HTERT RPE-1 (cell line): ENCODE measurements around the gene RASL10B.

Experiments
- in situ Hi-C: fragments of 300-500 bp; cut with MboI; formaldehyde crosslinking; loops from 4 replicates; pipeline ENCODE4 v1.14.3; 2020; ENCODE audit warnings: low sequenced_read_pairs

The RASL10B gene

GRCh38 chr17:35791681-35792350, 60.4 kb downstream of the RASL10B start:
- in situ Hi-C loops = no loop called here
